Coronary artery (tissue), 2 donors: ENCODE data around the gene PARP12.
A peak's percentile ranks its signal among the peaks of the same experiment; 100 is the strongest.

ENCODE experiments used
- DNase-seq: peaks from one replicate; pipeline ENCODE4 v3.0.0-alpha.2; 2017; ENCODE audit warnings: low spot score
- H3K27ac ChIP-seq, 2 donors: fragments of 200-600 bp; sonication (generic); one replicate each; pipeline ENCODE4 v1.5.1; 2016 to 2019
- H3K4me3 ChIP-seq: fragments of 200-600 bp; sonication (generic); 2 replicates; pipeline ENCODE4 v1.5.1; 2016; ENCODE audit warnings: mild to moderate bottlenecking, moderate library complexity
- CTCF ChIP-seq: fragments of 200-600 bp; sonication (generic); IDR thresholded peaks from one replicate; pipeline ENCODE4 v1.5.1; 2019; ENCODE audit warnings: antibody characterized with exemption

The PARP12 gene

GRCh38 chr7:139976838-139977656 is 85.7 kb downstream of the PARP12 start:
- Histone ChIP-seq H3K4me3 (no peak overlapping the region), H3K27ac (no peak overlapping the region)
- no peak for TF ChIP-seq CTCF
- no peak for DNase-seq

GRCh38 chr7:139976055-139976837 is 86.5 kb downstream of the PARP12 start:
- TF ChIP-seq CTCF: no peak
- no peak overlapping the region for H3K27ac ChIP-seq
- peak; percentile 16 for DNase-seq
- no peak overlapping the region for H3K4me3 ChIP-seq

- Histone ChIP-seq H3K4me3 (no peak overlapping the region), H3K27ac (no peak overlapping the region)
- DNase-seq: peak; percentile 19
- TF ChIP-seq CTCF: no peak
Measured at GRCh38 chr7:139974179-139974811, 88.5 kb downstream of the PARP12 start.
